Measurements from ENCODE around the gene ZNF714.

Gene ZNF714

GRCh38 chr19:21158523-21159135 lies 76.6 kb downstream of the ZNF714 start:
- no peak for TF ChIP-seq CTCF (IDR thresholded peaks at IDR 0.05; ENCODE audit: insufficient read depth, low read depth, low read length, missing control alignments)
- no peak overlapping the region for H3K4me3 ChIP-seq (ENCODE audit: low read depth, low read length)
- no peak for DNase-seq (ENCODE audit: low read depth)

GRCh38 chr19:21164541-21164940 lies 82.5 kb downstream of the ZNF714 start:
- H3K4me3 ChIP-seq (ENCODE audit: low read depth, low read length), result no peak overlapping the region
- no peak for DNase-seq (ENCODE audit: low read depth)
- TF ChIP-seq CTCF (IDR thresholded peaks at IDR 0.05; ENCODE audit: insufficient read depth, low read depth, low read length, missing control alignments), result no peak

GRCh38 chr19:21166436-21166835 lies 84.4 kb downstream of the ZNF714 start:
- no peak for DNase-seq (ENCODE audit: low read depth)
- TF ChIP-seq CTCF (IDR thresholded peaks at IDR 0.05; ENCODE audit: insufficient read depth, low read depth, low read length, missing control alignments), result no peak
- no peak overlapping the region for H3K4me3 ChIP-seq (ENCODE audit: low read depth, low read length)

Data from GM12865 (cell line).